TTC549 (cell line): ENCODE data around the gene GGPS1.
A peak's percentile ranks its signal among the peaks of the same experiment; 100 is the strongest.
"Not testable (repeated sequence)": the region's sequence is repeated elsewhere in the genome, so short reads cannot be mapped to it uniquely, and the experiment has no call there.

Experiments
- FAIRE-seq: peaks from 2 replicates; lab custom pipeline; 2012; peaks lifted over from hg19 to GRCh38; lab: Jason Lieb, UNC

Gene GGPS1

DNA sequence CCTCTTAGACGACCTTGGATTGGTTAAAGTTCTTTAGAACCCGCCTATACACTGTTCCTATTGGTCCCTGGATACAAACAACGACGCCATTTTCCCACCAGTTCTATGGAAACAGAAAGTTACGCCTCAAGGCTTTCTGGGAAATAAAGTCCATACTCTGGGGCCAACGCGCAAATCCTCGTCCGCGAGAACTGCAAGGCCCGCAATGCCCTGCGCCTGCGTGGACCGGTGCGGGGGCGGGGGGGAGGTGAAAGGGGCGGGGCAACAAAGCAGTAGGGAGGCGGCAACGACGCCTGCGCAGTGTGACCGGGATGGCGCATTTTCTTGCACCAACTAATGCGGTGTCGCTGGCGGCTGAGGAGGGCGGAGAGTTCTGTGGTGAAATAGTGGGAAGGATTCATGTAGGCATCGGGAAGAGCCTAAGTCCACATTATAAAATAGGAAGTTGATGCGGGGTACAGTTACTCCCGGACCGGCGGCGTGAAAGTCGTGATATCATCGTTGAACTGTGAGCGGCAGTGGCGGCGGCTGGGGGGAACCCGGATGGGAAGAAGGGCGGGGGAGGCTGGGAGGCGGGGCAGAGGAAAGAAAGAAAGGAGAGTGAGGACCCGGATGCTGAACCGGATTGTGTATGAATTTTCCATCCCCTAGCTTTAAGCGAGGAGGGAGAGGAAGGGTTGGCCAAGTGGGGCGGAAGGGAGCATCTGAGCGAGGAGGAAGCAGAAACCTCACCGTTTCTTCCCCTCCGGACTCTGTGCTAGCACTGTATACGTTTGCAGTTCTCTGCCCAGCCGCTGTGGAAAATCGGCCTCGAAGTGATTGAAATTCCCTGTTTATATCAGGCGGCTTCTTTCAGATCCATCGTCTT is at the start of gene GGPS1:
GGPS1 (plus strand) TSS at position 300 of the 868 bp plus-strand sequence. CDS start 6,695 bp downstream, outside the sequence.
- peak; percentile 99 for FAIRE-seq

DNA sequence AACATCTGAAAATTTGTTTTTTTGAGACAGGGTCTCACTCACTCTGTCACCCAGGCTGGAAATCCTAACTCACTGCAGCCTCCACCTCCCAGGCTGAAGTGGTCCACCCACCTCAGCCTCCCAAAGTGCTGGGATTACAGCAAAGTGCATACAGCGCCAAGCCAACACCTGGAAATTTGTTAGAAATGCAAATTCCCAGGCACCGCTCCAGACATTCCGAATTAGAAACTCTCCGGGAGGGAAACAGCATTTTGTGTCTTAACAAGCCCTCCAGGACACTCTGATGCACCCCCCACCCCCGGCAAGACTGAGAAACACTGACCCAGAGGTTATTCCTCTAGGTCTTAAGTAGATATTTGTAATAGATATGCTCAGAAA is 49.5 kb upstream of the GGPS1 start:
- no peak for FAIRE-seq

DNA sequence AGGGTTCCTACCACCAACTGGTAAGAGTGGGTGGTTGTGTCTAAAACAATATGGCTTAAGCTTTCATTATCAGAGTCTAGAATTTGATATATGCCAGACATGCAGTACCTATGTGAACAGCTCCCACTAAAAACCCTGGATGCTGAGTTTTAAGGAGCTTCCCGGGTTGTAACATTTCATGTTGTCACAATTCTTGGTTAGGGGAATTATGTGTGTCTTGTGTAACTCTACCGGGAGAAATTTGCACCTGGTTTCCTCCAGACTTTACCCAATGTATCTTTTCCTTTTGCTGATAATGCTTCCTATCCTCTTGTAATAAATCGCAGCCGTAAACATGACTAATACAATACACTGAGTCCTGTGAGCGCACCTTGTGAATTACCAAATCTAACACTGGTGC is 48.7 kb upstream of the GGPS1 start:
- no peak for FAIRE-seq

- FAIRE-seq, result no peak
Measured at GRCh38 chr1:235280467-235280866, 47.9 kb upstream of the GGPS1 start.

DNA sequence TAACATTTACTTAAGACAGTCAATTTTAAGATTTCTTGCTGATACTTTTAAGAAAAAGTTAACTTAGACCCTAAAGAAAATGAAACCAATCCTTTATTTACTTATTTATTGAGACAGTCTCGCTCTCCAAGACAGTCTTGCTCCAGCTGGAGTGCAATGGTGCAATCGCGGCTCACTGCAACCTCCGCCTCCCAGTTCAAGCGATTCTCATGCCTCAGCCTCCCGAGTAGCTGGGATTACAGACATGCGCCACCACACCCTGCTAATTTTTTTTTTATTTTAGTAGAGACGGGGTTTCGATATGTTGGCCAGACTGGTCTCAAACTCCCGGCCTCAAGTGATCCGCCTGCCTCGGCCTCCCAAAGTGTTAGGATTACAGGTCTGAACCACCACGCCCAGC is 44.7 kb upstream of the GGPS1 start:
- not testable (repeated sequence) for FAIRE-seq

DNA sequence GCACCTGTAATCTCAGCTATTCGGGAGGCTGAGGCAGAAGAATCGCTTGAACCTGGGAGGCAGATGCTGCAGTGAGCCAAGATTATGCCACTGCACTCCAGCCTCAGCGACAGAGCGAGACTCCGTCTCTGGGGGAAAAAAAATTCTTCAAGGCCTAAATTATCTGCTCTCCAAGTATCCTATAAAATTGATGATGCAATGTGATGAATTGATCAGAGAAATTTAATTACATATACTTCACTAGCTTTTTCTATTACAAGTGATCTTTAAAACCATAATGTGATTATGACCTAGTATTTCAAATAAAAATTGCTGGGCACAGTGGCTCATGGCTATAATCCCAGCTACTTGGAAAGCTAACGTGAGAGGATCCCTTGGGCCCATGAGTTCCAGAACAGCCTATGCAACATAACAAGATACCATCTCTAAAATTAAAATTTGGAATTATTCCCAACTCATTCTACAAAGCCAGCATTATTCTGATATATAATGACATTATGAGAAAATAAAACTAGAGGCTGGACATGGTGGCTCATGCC is 44.1 kb upstream of the GGPS1 start:
- FAIRE-seq, result no peak

- no peak for FAIRE-seq
Measured at GRCh38 chr1:235286667-235287066, 41.7 kb upstream of the GGPS1 start.

DNA sequence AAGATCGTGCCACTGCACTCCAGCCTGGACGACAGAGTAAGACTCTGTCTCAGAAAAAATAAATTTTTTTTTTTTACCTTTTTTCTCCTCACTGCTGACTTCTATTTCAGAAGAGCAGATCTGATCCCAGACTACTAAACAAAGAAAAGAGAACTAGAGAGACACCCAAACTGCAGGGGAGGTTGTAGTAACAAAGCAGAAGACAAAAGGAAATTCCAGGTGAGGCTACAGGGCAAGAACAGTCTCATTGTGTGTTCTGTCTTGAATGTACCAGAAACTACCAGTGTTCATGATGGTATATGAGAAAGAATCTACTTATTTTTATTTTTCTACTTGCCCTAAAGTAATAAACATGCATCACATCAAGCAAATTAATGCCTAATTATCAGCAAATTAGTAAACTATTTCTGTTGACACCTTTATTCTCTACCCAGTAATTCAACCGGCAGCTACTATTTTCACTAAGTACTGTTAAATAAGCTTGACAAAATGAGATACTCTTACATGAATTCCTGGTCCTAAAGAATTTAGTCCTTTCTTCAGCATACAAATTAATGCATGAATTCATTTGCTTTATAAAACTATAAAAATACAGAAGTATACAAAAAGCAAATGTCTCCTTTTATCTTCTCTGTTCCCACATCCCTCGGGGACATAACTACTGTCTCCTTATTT is 41.0 kb upstream of the GGPS1 start:
- no peak for FAIRE-seq

DNA sequence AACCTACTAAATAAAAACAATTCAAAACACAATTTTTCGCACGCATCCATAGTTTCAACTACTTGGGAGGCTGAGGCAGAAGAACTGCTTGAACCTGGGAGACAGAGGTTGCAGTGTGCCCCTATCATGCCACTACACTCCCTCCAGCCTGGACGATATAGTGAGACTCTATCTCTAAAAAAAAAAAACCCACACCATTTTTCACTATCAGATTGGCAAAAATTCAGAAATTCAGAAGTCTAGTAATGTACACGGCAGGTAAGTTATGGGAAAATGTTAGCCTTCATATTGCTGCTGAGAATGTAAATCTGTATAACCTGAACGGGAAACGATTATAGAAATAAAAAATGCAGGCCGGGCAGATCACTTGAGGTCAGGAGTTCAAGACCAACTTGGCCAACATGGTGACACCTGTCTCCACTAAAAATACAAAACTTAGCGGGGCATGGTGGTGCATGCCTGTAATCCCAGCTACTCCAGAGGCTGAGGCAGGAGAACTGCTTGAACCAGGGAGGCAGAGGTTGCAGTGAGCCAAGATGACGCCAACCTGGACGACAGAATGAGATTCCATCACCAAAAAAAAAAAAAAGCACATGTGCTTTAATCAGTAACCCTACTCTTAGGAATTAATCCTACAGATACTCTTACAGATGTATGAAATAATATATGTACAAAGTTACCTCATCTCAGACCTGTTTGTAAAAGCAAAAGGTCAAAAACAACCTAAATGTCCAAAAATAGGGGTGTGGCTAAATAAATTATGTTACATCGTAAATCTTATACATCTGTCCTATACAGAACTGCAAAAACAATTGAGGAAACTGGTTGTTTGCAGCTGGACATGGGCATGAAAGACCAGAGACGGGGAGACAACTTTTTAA is 38.3 kb upstream of the GGPS1 start:
- no peak for FAIRE-seq

GRCh38 chr1:235290740-235291502 is 37.4 kb upstream of the GGPS1 start:
- FAIRE-seq, result no peak

DNA sequence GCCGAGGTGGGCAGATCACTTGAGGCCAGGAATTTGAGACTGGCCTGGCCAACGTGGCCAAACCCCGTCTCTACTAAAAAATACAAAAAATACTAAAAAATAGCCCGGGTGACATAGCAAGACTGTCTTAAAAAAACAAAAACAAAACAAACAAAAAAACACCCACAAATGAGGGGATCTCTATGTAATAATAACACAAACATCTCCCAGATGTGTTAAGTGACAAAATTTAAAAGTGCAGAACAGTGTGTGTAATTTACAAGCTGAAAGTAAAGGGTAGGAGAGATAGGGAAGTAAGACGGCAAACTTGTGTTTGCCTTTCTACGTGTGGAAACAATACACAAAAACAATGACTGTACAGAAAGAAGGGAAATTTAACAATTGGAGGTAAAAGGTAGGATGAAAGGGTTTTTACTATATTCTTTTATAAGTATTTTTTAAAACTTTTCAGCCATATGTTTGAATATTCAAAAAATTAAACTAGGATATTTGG is 36.7 kb upstream of the GGPS1 start:
- FAIRE-seq, result peak; percentile 60

DNA sequence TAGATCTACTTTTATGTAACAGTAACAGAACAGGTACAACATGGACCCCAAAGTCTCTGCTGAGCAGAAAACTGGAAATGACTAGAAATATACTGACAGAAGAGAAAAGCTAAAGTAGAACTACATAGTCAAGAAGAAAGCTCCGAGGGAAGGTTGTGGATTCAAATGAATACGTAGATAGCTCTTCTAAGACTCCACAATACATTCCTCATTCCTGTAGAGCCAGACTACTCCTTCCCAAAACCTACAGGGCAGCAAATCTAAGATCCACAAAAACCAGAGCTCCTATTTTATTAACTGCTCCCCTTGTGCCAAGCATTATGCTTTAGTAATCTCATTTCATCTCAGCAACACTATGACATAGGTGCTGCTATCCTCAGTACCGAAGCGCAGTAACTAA is 35.6 kb upstream of the GGPS1 start:
- FAIRE-seq, result no peak

DNA sequence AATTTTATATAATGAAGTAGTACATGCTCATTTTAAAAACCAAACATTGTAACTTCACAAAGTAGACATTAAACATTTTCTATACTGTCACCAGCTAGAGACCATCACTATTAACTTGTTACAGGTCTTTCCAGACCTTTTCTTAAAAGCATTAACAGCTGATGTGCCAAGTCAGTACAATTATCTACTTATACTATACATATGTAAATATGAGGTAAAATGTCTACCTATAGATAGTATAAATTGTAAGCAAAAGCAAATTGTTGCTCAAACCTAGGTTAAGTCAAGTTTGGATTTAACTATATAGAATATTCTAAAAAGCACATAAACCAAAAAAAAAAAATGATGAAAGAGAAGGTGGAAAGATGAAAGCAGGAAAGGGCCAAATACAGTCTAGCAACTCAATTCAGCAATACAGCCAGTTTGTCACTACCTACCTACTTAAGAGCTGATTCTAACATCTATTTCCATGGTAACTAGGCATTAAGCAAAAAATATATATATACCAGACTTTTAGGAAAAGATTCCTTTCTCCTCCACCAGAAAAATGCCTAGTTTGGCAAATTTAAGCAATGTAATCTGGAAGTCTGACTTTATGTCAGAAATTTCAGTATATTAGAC is 34.9 kb upstream of the GGPS1 start:
- FAIRE-seq, result peak; percentile 77

DNA sequence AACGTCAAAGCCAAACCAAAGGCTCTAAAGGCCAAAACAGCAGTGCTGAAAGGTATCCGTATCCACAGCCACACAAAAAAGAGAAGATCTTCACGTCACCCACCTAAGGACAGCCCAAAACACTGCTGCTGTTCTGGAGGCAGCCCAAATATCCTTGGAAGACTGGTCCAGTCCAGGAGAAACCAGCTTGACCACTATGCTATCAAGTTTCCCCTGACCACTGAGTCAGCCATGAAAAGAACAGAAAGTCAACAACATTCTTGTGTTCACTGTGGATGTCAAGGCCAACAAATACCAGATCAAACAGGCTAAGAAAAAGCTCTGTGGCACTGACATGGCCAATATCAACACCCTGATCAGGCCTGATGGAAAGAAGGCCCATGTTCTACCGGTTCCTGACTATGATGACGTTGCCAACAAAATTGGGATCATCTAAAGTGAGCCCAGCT is 32.4 kb upstream of the GGPS1 start:
- no peak for FAIRE-seq

GRCh38 chr1:235296729-235297128 is 31.6 kb upstream of the GGPS1 start:
- FAIRE-seq, result no peak

- peak; percentile 11 for FAIRE-seq
Measured at GRCh38 chr1:235297579-235297978, 30.8 kb upstream of the GGPS1 start.

DNA sequence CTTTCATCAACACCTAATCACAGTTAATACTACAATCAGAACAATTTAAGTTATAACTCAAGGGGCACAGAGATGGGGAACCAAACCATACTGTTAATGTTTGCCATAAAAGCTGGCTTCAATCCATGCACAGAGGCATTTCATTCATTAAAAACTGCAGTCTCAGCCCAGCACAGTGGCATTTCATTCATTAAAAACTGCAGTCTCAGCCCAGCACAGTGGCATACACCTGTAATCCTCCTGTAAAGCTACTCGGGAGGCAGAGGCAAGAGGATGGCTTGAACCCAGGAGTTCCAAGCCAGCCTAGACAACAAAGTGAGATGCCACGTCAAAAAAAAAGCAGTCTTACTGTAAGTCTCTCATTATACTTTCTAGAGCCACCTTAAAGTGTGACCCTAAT is 29.6 kb upstream of the GGPS1 start:
- FAIRE-seq, result no peak

DNA sequence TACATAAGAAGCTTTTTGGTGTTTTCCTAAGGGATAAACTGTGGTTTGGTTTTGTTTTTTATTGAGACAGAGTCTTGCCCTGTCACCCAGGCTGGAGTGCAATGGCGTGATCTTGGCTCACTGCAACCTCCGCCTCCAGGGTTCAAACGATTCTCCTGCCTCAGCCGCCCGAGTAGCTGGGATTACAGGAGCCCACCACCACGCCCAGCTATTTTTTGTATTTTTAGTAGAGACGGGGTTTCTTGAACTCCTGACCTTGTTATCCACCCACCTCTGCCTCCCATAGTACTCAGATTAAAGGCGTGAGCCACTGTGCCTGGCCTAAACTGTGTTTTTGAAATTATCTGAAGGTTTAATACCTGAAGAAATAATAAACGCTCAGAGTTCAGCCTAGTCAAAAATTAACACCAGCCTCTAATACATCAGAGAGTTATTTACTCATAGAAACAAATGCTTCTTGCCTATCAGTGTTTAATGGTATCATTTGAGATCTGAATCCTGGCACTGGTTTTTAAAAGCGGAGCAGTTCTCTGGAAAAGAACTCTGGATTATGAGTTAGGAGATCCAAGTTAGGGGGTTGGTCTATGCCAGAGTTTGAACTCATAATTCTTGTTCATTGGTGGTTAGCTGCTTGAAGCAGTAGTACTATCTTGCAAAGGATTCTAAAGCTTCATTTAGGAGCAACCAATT is 29.1 kb upstream of the GGPS1 start:
- FAIRE-seq, result no peak

- peak; percentile 33 for FAIRE-seq
Measured at GRCh38 chr1:235302143-235302542, 26.2 kb upstream of the GGPS1 start.
